HTR-8/SVneo (cell line): ENCODE data around the gene DDX39B.
"Not testable (repeated sequence)": the region's sequence is repeated elsewhere in the genome, so short reads cannot be mapped to it uniquely, and the experiment has no call there.

Source experiments
- DNase-seq: peaks from one replicate; pipeline ENCODE4 v3.0.0; 2011; ENCODE audit warnings: low spot score, mixed read lengths; ENCODE audit not compliant: insufficient read length
- FAIRE-seq: peaks from 2 replicates; lab custom pipeline; 2011; peaks lifted over from hg19 to GRCh38; lab: Jason Lieb, UNC

DDX39B gene

GRCh38 chr6:31490115-31490873 lies 51.5 kb downstream of the DDX39B start:
- DNase-seq (no peak), FAIRE-seq (no peak)

DNA sequence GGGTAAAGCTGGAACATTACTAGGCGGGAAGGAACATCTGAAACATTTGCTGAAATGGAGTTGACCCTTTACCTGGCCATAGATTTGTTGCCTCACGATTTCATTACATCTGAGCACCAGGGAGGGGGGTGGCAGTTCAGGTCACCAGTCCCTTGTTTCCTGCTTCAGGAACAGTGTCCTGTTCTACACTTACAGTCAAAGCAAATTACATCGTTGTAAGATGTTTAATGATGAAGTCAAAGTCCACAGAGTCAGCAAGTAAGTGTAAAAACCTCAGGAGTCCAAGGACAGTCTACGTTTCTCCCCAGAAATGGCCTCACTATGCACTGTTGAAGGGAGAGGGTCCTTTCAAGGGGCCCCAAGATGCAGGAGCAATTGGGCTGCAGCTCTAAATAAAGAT lies 52.7 kb downstream of the DDX39B start:
- no peak for DNase-seq
- no peak for FAIRE-seq

- not testable (repeated sequence) for FAIRE-seq
These were observed 54.1 kb downstream of the DDX39B start for GRCh38 chr6:31487674-31488073.

DNA sequence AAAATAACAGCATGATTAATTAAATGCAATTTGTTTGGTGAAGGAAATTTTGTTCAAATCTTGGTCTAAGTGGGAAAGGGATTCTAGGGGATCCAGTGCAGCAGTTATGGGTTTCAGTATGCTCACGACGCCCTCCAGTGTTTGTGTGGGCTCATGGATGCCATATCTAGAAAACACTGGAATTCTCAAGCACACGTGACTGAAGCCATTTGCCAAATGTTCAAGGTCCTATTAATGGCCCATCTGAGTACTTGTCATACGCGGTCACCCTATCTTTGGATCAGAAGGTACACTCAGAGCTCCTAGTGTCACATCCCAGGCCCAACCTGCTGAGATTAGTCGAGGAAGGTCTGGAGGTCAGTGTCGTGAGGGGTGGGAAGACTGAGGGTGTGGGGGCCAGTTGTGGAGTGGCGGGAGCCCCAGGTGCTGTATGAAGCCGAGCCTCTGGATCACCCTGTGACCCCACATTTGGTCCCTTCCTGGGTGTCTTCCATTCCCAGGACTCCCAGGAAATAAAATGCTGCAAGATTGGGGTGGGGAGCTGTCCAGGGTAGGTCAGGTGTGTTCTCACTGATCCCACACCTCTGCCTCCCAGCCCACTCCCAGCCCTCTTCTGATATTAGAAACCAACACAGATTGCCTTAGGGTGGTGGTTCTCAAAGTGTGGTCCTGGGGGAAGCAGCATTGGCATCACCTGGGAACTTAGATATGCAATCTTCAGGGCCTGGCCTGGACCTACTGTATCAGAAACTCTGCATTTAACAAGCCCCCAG lies 55.6 kb downstream of the DDX39B start:
- DNase-seq: not testable (repeated sequence)
- FAIRE-seq: peak; percentile 49

More at GRCh38 chr6:31487674-31488073, 54.1 kb downstream of the DDX39B start:
- not testable (repeated sequence) for DNase-seq

GRCh38 chr6:31485055-31485454 lies 56.7 kb downstream of the DDX39B start:
- no peak for FAIRE-seq

GRCh38 chr6:31483392-31483791 lies 58.4 kb downstream of the DDX39B start:
- DNase-seq: no peak
- no peak for FAIRE-seq

More at GRCh38 chr6:31485055-31485454, 56.7 kb downstream of the DDX39B start:
- DNase-seq: no peak

GRCh38 chr6:31480574-31480973 lies 61.2 kb downstream of the DDX39B start:
- DNase-seq: no peak
- no peak for FAIRE-seq
